K562 (cell line): ENCODE results near the gene PHKG2. TPM values are rescaled to one million over a fixed set of nuclear protein-coding genes. Genes with fewer than 3 reads are reported as not detected.

Experiments
- ATF6 ChIP-seq: sonication (generic); formaldehyde crosslinking; IDR thresholded peaks from 2 replicates; pipeline ENCODE4 v1.4.0; 2020; ENCODE audit warnings: mild to moderate bottlenecking, missing genetic modification reagents
- C11orf30 ChIP-seq: fragments of 450-650 bp; IDR thresholded peaks from 2 replicates; pipeline ENCODE4 v1.6.1; 2016; ENCODE audit warnings: low read depth, mild to moderate bottlenecking
- DEAF1 ChIP-seq: fragments of 450-650 bp; formaldehyde crosslinking; IDR thresholded peaks from 2 replicates; pipeline ENCODE4 v1.4.0; 2020; ENCODE audit warnings: mild to moderate bottlenecking, moderate library complexity
- ELF2 ChIP-seq: fragments of 250-450 bp; sonication (Bioruptor Pico); IDR thresholded peaks from 2 replicates; pipeline ENCODE4 v1.5.0; 2021; ENCODE audit warnings: mild to moderate bottlenecking
- ETV1 ChIP-seq: fragments of 450-650 bp; conservative IDR thresholded peaks from 2 replicates; pipeline ENCODE4 v1.6.1; 2016; ENCODE audit warnings: missing genetic modification characterization, control low read depth, low read depth, missing compliant biosample characterization
- HES1 ChIP-seq: fragments of 450-650 bp; IDR thresholded peaks from 2 replicates; pipeline ENCODE4 v1.6.1; 2016; ENCODE audit warnings: low read depth, mild to moderate bottlenecking, moderate library complexity
- NEUROD1 ChIP-seq: fragments of 150-350 bp; IDR thresholded peaks from 2 replicates; pipeline ENCODE4 v1.6.1; 2014; ENCODE audit warnings: borderline replicate concordance, low read length, low read depth; ENCODE audit not compliant: partially characterized antibody
- NR2C2 ChIP-seq, 2 experiments: fragments of 200-800 bp in 1 of 2; sonication (Bioruptor generic) in 1 of 2; sonication (generic) in 1 of 2; formaldehyde crosslinking in 1 of 2; IDR thresholded peaks; 2 replicates each; pipeline versions ENCODE4 v1.6.1 to v1.8.0; 2016 to 2022; ENCODE audit warnings: mild to moderate bottlenecking in 1 of 2, missing compliant biosample characterization in 1 of 2, missing genetic modification characterization in 1 of 2, missing genetic modification reagents in 1 of 2
- POLR2B ChIP-seq: fragments of 450-650 bp; IDR thresholded peaks from 2 replicates; pipeline ENCODE4 v1.6.1; 2018; ENCODE audit warnings: low read depth; ENCODE audit not compliant: partially characterized antibody
- RAD51 ChIP-seq: fragments of 450-650 bp; IDR thresholded peaks from 2 replicates; pipeline ENCODE4 v1.7.1; 2016; ENCODE audit warnings: low read depth, mild to moderate bottlenecking, borderline replicate concordance
- RB1 ChIP-seq: fragments of 450-650 bp; IDR thresholded peaks from 2 replicates; pipeline ENCODE4 v1.6.1; 2017; ENCODE audit warnings: low read depth, mild to moderate bottlenecking
- RFX1 ChIP-seq: fragments of 450-650 bp; IDR thresholded peaks from 2 replicates; pipeline ENCODE4 v1.6.1; 2016; ENCODE audit warnings: mild to moderate bottlenecking, moderate library complexity
- TFAM ChIP-seq: fragments of 250-450 bp; sonication (Bioruptor Pico); conservative IDR thresholded peaks from 2 replicates; pipeline ENCODE4 v1.5.0; 2021; ENCODE audit warnings: mild to moderate bottlenecking, moderate library complexity
- ZFPM2 ChIP-seq: fragments of 250-450 bp; sonication (Bioruptor Pico); IDR thresholded peaks from 2 replicates; pipeline ENCODE4 v1.5.1; 2022; ENCODE audit warnings: mild to moderate bottlenecking
- ZNF124 ChIP-seq: sonication (generic); formaldehyde crosslinking; IDR thresholded peaks from 2 replicates; pipeline ENCODE4 v1.8.1; 2022; ENCODE audit warnings: missing genetic modification reagents
- polyA plus RNA-seq, 8 experiments: library from polyadenylated mRNA; depleted of rRNA in 4 of 8; stranded (reverse) in 5 of 8; unstranded in 3 of 8; fragments of >200 nt; fragmentation: Nextera tagmentation in 2 of 8; fragmentation: Illumina TruSeq in 1 of 8; extraction: Ambion mirVana in 2 of 8; extraction: Trizol in 1 of 8; gene quantifications; 2 replicates each; pipeline versions ENCODE4 v1.2.1 to v1.2.3, GENCODE V29; 2011 to 2014; ENCODE audit warnings: inconsistent platforms in 1 of 8, missing spikeins in 1 of 8
- total RNA-seq, 7 experiments: library from RNA; depleted of rRNA in 6 of 7; stranded (reverse); fragments of >200 nt in 6 of 7; fragmentation: Illumina TruSeq in 2 of 7; extraction: Trizol in 2 of 7; gene quantifications; 2 replicates each; pipeline versions ENCODE4 v1.2.1 to v1.2.3, GENCODE V29; 2011 to 2021; ENCODE audit warnings: low replicate concordance in 1 of 7
- TF ChIP-seq, protein P1 (sequence below): fragments of 250-450 bp; sonication (Bioruptor Pico); IDR thresholded peaks from 2 replicates; pipeline ENCODE4 v1.5.0; 2020; ENCODE audit warnings: mild to moderate bottlenecking
- TF ChIP-seq, protein P2 (sequence below): fragments of 450-650 bp; IDR thresholded peaks from 2 replicates; pipeline ENCODE4 v1.6.1; 2017; ENCODE audit warnings: mild to moderate bottlenecking, moderate library complexity
- TF ChIP-seq, protein P3 (sequence below): IDR thresholded peaks from 2 replicates; pipeline ENCODE4 v1.6.1; 2011; ENCODE audit not compliant: insufficient read length; ENCODE audit errors: extremely low read depth

Gene PHKG2
- total and polyA plus RNA-seq, 9 of the 15 experiments (the other 6 are each of a cell fraction or from before 2014, with no cell fraction given): 5.8 to 54.2 (median 30.7) TPM

- TF ChIP-seq, protein P1, sequence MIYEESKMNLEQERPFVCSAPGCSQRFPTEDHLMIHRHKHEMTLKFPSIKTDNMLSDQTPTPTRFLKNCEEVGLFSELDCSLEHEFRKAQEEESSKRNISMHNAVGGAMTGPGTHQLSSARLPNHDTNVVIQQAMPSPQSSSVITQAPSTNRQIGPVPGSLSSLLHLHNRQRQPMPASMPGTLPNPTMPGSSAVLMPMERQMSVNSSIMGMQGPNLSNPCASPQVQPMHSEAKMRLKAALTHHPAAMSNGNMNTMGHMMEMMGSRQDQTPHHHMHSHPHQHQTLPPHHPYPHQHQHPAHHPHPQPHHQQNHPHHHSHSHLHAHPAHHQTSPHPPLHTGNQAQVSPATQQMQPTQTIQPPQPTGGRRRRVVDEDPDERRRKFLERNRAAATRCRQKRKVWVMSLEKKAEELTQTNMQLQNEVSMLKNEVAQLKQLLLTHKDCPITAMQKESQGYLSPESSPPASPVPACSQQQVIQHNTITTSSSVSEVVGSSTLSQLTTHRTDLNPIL: no peak
- TF ChIP-seq ZNF124 (CRISPR knock-in tag) (no peak), TFAM (CRISPR knock-in tag) (no peak), ATF6 (CRISPR knock-in tag) (no peak; the same call in 1 of the 2 replicates), C11orf30 (peak; percentile 89), RFX1 (peak; percentile 98), DEAF1 (CRISPR knock-in tag) (no peak), RAD51 (no peak), ELF2 (CRISPR knock-in tag) (no peak), NEUROD1 (peak; percentile 33), POLR2B (peak; percentile 68), RB1 (peak; percentile 17; the same call in 1 of the 2 replicates), HES1 (no peak), ZFPM2 (CRISPR knock-in tag) (no peak), ETV1 (peak; percentile 77), NR2C2 (CRISPR knock-in tag; IDR thresholded peaks at IDR 0.05) (peak; percentile 21; the same call in 1 of the 2 replicates), NR2C2 (tag; IDR thresholded peaks at IDR 0.05) (no peak; the same call in 1 of the 2 replicates)
- TF ChIP-seq, protein P2, sequence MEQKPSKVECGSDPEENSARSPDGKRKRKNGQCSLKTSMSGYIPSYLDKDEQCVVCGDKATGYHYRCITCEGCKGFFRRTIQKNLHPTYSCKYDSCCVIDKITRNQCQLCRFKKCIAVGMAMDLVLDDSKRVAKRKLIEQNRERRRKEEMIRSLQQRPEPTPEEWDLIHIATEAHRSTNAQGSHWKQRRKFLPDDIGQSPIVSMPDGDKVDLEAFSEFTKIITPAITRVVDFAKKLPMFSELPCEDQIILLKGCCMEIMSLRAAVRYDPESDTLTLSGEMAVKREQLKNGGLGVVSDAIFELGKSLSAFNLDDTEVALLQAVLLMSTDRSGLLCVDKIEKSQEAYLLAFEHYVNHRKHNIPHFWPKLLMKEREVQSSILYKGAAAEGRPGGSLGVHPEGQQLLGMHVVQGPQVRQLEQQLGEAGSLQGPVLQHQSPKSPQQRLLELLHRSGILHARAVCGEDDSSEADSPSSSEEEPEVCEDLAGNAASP: no peak
- TF ChIP-seq, protein P3, sequence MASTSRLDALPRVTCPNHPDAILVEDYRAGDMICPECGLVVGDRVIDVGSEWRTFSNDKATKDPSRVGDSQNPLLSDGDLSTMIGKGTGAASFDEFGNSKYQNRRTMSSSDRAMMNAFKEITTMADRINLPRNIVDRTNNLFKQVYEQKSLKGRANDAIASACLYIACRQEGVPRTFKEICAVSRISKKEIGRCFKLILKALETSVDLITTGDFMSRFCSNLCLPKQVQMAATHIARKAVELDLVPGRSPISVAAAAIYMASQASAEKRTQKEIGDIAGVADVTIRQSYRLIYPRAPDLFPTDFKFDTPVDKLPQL: no peak
Observed at GRCh38 chr16:30761928-30762902, 14.0 kb downstream of the PHKG2 start, which contains the start of the genes CFAP119 and RNF40 (continued).
